Measurements from ENCODE around the gene PTPDC1.

Gene PTPDC1

DNA sequence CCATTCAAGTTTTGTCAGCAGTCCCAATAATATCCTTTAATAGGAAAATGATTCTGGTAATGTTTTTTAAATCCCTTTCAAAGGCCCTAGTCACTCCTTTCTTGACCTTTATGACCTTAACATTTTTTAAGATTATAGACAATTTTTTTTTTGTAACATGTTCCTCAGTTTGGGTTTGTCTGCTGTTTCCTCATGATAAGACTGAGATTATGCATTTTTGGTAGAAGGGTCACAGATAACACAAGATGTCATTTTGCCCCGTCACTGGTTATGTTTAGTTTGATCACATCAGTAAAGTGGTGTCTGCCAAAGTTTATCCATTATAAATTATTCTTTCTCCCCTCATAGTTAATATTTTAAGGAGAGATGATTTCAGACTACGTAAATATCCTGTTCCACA is 16.0 kb upstream of the PTPDC1 start:
- no peak for DNase-seq
- H3K27ac ChIP-seq (ENCODE audit: insufficient read depth, low read length, poor library complexity, severe bottlenecking): no peak overlapping the region
- H3K4me1 ChIP-seq (ENCODE audit: control insufficient read depth, insufficient read depth, low read length, poor library complexity, severe bottlenecking): no peaks in the 10 kb centered on the region
- H3K27me3 ChIP-seq (replicated peaks; ENCODE audit: control insufficient read depth, insufficient read depth, low read length, poor library complexity, severe bottlenecking): no peaks in the 10 kb centered on the region
- H3K9me3 ChIP-seq (ENCODE audit: control insufficient read depth, low read length): no peaks in the 10 kb centered on the region
- no peaks in the 10 kb centered on the region for H3K36me3 ChIP-seq (ENCODE audit: control insufficient read depth, insufficient read depth, low read length)
- H3K4me3 ChIP-seq (ENCODE audit: insufficient read depth, low read depth, low read length, poor library complexity, severe bottlenecking): no peak overlapping the region

DNA sequence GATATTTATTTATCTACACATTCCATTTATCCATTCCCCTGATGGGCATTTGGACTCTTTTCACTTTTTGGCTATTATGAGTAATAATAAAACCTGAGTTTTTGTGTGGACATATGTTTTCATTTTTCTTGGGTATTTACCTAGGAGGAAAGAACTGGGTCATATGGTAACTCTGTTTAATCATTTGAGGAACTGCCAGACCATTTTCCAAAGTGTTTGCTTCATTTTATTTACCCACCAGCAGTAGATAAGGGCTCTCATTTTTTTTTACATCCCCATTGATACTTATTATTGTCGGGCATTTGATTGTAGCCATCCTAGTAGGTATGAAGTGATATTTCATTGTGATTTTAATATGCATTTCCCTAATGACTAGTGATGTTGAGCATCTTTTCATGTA is 7.7 kb upstream of the PTPDC1 start:
- Histone ChIP-seq H3K27ac (ENCODE audit: insufficient read depth, low read length, poor library complexity, severe bottlenecking) (no peak overlapping the region), H3K4me3 (ENCODE audit: insufficient read depth, low read depth, low read length, poor library complexity, severe bottlenecking) (no peak overlapping the region), H3K36me3 (ENCODE audit: control insufficient read depth, insufficient read depth, low read length) (no peaks in the 10 kb centered on the region), H3K9me3 (ENCODE audit: control insufficient read depth, low read length) (no peaks in the 10 kb centered on the region), H3K4me1 (ENCODE audit: control insufficient read depth, insufficient read depth, low read length, poor library complexity, severe bottlenecking) (no peaks in the 10 kb centered on the region), H3K27me3 (replicated peaks; ENCODE audit: control insufficient read depth, insufficient read depth, low read length, poor library complexity, severe bottlenecking) (no peaks in the 10 kb centered on the region)
- DNase-seq: no peak

- Histone ChIP-seq H3K4me1 (ENCODE audit: control insufficient read depth, insufficient read depth, low read length, poor library complexity, severe bottlenecking) (no peaks in the 10 kb centered on the region), H3K4me3 (ENCODE audit: insufficient read depth, low read depth, low read length, poor library complexity, severe bottlenecking) (no peak overlapping the region), H3K36me3 (ENCODE audit: control insufficient read depth, insufficient read depth, low read length) (no peaks in the 10 kb centered on the region), H3K27ac (ENCODE audit: insufficient read depth, low read length, poor library complexity, severe bottlenecking) (no peak overlapping the region), H3K27me3 (replicated peaks; ENCODE audit: control insufficient read depth, insufficient read depth, low read length, poor library complexity, severe bottlenecking) (no peaks in the 10 kb centered on the region), H3K9me3 (ENCODE audit: control insufficient read depth, low read length) (no peaks in the 10 kb centered on the region)
- DNase-seq: no peak
Measured at GRCh38 chr9:94078086-94078485, 6.2 kb upstream of the PTPDC1 start.

DNA sequence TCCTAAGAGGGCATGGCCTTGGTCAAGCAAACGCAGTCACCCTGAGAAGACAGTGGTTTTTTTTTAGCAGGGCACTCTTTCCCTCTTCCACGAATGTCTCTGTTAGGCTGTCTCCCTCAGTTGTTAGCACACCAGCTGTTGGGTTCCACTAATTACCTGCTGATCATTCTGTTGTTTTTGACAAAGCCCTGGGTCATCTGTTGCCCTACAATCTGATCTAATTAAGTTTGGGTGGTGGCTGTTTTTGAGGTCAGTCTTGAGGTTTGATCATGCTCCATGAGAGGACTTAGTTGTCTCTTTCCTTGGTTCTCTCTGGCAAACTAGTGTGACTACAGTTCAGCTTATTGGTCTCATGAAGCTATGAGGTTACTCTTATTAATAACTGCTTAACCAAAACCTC is 5.0 kb upstream of the PTPDC1 start:
- Histone ChIP-seq H3K4me1 (ENCODE audit: control insufficient read depth, insufficient read depth, low read length, poor library complexity, severe bottlenecking) (no peaks in the 10 kb centered on the region), H3K9me3 (ENCODE audit: control insufficient read depth, low read length) (no peaks in the 10 kb centered on the region), H3K36me3 (ENCODE audit: control insufficient read depth, insufficient read depth, low read length) (no peaks in the 10 kb centered on the region), H3K27ac (ENCODE audit: insufficient read depth, low read length, poor library complexity, severe bottlenecking) (no peak overlapping the region), H3K27me3 (replicated peaks; ENCODE audit: control insufficient read depth, insufficient read depth, low read length, poor library complexity, severe bottlenecking) (no peaks in the 10 kb centered on the region), H3K4me3 (ENCODE audit: insufficient read depth, low read depth, low read length, poor library complexity, severe bottlenecking) (no peak overlapping the region)
- DNase-seq: no peak

DNA sequence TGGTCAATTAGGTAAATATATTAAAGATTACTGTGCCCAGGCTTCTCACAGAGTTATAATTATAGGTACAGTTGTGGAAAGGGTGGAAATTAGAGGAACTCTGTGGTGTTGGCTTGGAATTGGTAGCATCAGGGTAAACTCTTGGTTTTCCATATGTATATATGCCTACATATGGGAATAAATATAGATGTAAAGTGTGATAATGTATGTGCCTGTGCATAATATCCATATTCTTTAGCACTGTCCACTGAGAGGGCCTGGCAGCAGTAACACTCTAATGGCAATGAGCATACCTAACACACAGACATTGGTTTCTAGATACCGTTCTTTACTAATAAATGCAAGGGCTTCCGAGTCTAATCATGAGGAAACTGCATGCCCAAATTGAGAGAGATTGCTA is 4.0 kb upstream of the PTPDC1 start:
- no peaks in the 10 kb centered on the region for H3K36me3 ChIP-seq (ENCODE audit: control insufficient read depth, insufficient read depth, low read length)
- no peak overlapping the region for H3K27ac ChIP-seq (ENCODE audit: insufficient read depth, low read length, poor library complexity, severe bottlenecking)
- no peaks in the 10 kb centered on the region for H3K9me3 ChIP-seq (ENCODE audit: control insufficient read depth, low read length)
- no peaks in the 10 kb centered on the region for H3K27me3 ChIP-seq (replicated peaks; ENCODE audit: control insufficient read depth, insufficient read depth, low read length, poor library complexity, severe bottlenecking)
- H3K4me3 ChIP-seq (ENCODE audit: insufficient read depth, low read depth, low read length, poor library complexity, severe bottlenecking): no peak overlapping the region
- H3K4me1 ChIP-seq (ENCODE audit: control insufficient read depth, insufficient read depth, low read length, poor library complexity, severe bottlenecking): no peaks in the 10 kb centered on the region
- DNase-seq: no peak

- Histone ChIP-seq H3K27ac (ENCODE audit: insufficient read depth, low read length, poor library complexity, severe bottlenecking) (no peak overlapping the region), H3K27me3 (replicated peaks; ENCODE audit: control insufficient read depth, insufficient read depth, low read length, poor library complexity, severe bottlenecking) (no peaks in the 10 kb centered on the region), H3K9me3 (ENCODE audit: control insufficient read depth, low read length) (no peaks in the 10 kb centered on the region), H3K36me3 (ENCODE audit: control insufficient read depth, insufficient read depth, low read length) (no peaks in the 10 kb centered on the region), H3K4me1 (ENCODE audit: control insufficient read depth, insufficient read depth, low read length, poor library complexity, severe bottlenecking) (no peaks in the 10 kb centered on the region), H3K4me3 (ENCODE audit: insufficient read depth, low read depth, low read length, poor library complexity, severe bottlenecking) (no peak overlapping the region)
- no peak for DNase-seq
Measured at GRCh38 chr9:94081435-94081834, 2.8 kb upstream of the PTPDC1 start.

DNA sequence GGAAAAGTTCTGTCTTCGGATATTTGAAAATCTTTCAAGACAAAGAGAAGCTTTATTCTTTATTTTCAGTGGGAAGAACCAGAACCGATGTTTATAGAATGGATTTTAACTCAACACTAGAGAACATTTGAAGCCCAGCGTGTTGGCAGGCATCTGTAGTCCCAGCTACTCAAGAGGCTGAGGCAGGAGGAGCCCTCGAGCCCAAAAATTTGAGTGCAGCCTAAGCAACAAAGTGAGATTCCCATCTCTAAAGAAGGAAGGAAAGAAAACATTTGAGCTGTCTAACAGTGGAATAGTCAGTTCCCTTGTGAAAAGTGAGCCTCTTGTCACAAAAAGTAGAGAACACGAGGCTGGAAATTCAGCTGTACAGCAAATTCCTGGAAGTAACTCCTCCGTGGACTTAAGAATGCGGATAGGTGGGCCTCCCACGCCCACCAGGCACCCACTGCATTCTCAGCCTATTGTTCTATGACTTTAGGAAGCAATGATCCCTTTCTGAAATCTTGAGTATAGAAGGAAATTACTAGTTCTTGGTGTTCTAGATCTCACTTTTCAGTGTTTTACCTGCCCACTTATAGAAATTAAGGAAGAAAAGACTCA is 2.3 kb upstream of the PTPDC1 start:
- Histone ChIP-seq H3K9me3 (ENCODE audit: control insufficient read depth, low read length) (no peaks in the 10 kb centered on the region), H3K4me1 (ENCODE audit: control insufficient read depth, insufficient read depth, low read length, poor library complexity, severe bottlenecking) (no peaks in the 10 kb centered on the region), H3K27ac (ENCODE audit: insufficient read depth, low read length, poor library complexity, severe bottlenecking) (no peak overlapping the region), H3K36me3 (ENCODE audit: control insufficient read depth, insufficient read depth, low read length) (no peaks in the 10 kb centered on the region), H3K4me3 (ENCODE audit: insufficient read depth, low read depth, low read length, poor library complexity, severe bottlenecking) (no peak overlapping the region), H3K27me3 (replicated peaks; ENCODE audit: control insufficient read depth, insufficient read depth, low read length, poor library complexity, severe bottlenecking) (no peaks in the 10 kb centered on the region)
- no peak for DNase-seq

DNA sequence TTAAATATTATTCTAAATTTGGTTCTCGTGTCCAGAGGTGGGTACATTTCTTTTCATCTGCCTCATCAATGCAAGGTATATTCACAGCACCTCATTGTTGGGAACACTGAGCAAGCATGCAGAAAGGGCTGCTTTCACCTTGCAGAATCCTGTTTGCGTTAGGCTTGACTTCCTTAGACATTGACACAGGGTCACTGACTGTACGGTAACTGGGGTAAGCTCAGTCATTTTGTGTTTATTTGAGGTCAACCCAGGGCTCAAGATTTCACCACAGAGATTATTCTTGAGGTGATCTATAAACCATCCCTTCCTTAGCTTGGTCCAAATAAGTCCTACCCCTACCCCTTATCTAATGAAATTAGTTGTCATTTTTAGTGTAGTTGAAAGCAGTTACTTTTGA is 1.7 kb upstream of the PTPDC1 start:
- no peaks in the 10 kb centered on the region for H3K4me1 ChIP-seq (ENCODE audit: control insufficient read depth, insufficient read depth, low read length, poor library complexity, severe bottlenecking)
- H3K27me3 ChIP-seq (replicated peaks; ENCODE audit: control insufficient read depth, insufficient read depth, low read length, poor library complexity, severe bottlenecking): no peaks in the 10 kb centered on the region
- H3K4me3 ChIP-seq (ENCODE audit: insufficient read depth, low read depth, low read length, poor library complexity, severe bottlenecking): no peak overlapping the region
- H3K9me3 ChIP-seq (ENCODE audit: control insufficient read depth, low read length): no peaks in the 10 kb centered on the region
- H3K36me3 ChIP-seq (ENCODE audit: control insufficient read depth, insufficient read depth, low read length): no peaks in the 10 kb centered on the region
- no peak overlapping the region for H3K27ac ChIP-seq (ENCODE audit: insufficient read depth, low read length, poor library complexity, severe bottlenecking)
- DNase-seq: no peak

- no peaks in the 10 kb centered on the region for H3K4me1 ChIP-seq (ENCODE audit: control insufficient read depth, insufficient read depth, low read length, poor library complexity, severe bottlenecking)
- no peak for DNase-seq
- no peaks in the 10 kb centered on the region for H3K9me3 ChIP-seq (ENCODE audit: control insufficient read depth, low read length)
- H3K27ac ChIP-seq (ENCODE audit: insufficient read depth, low read length, poor library complexity, severe bottlenecking): no peak overlapping the region
- no peaks in the 10 kb centered on the region for H3K27me3 ChIP-seq (replicated peaks; ENCODE audit: control insufficient read depth, insufficient read depth, low read length, poor library complexity, severe bottlenecking)
- no peak overlapping the region for H3K4me3 ChIP-seq (ENCODE audit: insufficient read depth, low read depth, low read length, poor library complexity, severe bottlenecking)
- H3K36me3 ChIP-seq (ENCODE audit: control insufficient read depth, insufficient read depth, low read length): no peaks in the 10 kb centered on the region
Measured at GRCh38 chr9:94082956-94083355, 1.3 kb upstream of the PTPDC1 start.

DNA sequence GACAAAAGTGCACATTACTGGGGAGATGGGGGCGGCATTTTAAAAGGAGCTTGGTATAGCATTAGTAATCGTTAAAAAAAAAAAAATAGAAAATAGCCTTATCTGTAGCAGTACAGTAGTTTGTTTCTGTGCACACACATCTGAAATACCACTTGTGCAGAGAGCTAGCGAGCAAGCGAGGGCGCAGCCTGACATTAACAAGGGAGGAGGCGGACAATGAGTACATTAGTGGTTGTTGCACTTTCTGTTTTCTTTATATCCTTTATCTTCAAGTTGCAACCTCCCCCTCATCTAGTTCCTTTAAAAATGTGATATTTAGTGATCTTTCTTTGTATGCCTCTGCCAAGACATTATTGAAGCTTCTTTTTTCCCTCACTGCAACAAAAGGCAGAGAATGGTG is 880 bp upstream of the PTPDC1 start:
- Histone ChIP-seq H3K4me1 (ENCODE audit: control insufficient read depth, insufficient read depth, low read length, poor library complexity, severe bottlenecking) (no peaks in the 10 kb centered on the region), H3K27me3 (replicated peaks; ENCODE audit: control insufficient read depth, insufficient read depth, low read length, poor library complexity, severe bottlenecking) (no peaks in the 10 kb centered on the region), H3K4me3 (ENCODE audit: insufficient read depth, low read depth, low read length, poor library complexity, severe bottlenecking) (no peak overlapping the region), H3K27ac (ENCODE audit: insufficient read depth, low read length, poor library complexity, severe bottlenecking) (no peak overlapping the region), H3K9me3 (ENCODE audit: control insufficient read depth, low read length) (no peaks in the 10 kb centered on the region), H3K36me3 (ENCODE audit: control insufficient read depth, insufficient read depth, low read length) (no peaks in the 10 kb centered on the region)
- no peak for DNase-seq

All from effector memory CD4-positive, alpha-beta T cell (primary cell).